ENCODE results near the gene KCNH2.

DNA sequence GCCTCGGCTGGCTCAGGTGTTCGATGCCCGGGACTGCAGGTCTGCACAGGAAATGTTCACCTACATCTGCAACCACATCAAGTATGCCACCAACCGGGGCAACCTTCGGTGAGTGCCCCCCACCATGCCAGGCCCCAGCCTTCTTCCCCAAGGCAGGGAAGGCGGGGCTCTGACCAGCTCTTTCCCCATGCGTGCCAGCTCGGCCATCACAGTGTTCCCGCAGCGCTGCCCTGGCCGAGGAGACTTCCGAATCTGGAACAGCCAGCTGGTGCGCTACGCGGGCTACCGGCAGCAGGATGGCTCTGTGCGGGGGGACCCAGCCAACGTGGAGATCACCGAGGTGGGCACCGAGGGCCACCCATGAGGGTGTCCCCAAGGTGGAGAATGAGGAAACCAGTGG is 20.2 kb upstream of the KCNH2 start:
- TF ChIP-seq, protein P1, sequence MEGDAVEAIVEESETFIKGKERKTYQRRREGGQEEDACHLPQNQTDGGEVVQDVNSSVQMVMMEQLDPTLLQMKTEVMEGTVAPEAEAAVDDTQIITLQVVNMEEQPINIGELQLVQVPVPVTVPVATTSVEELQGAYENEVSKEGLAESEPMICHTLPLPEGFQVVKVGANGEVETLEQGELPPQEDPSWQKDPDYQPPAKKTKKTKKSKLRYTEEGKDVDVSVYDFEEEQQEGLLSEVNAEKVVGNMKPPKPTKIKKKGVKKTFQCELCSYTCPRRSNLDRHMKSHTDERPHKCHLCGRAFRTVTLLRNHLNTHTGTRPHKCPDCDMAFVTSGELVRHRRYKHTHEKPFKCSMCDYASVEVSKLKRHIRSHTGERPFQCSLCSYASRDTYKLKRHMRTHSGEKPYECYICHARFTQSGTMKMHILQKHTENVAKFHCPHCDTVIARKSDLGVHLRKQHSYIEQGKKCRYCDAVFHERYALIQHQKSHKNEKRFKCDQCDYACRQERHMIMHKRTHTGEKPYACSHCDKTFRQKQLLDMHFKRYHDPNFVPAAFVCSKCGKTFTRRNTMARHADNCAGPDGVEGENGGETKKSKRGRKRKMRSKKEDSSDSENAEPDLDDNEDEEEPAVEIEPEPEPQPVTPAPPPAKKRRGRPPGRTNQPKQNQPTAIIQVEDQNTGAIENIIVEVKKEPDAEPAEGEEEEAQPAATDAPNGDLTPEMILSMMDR (conservative IDR thresholded peaks at IDR 0.05; ENCODE audit: low read length): no peak
- no peak for TF ChIP-seq EZH2phosphoT487 (IDR thresholded peaks at IDR 0.05; ENCODE audit: borderline replicate concordance, low read depth, low read length)
